Neuronal stem cell (in vitro differentiated cells): ENCODE results near the gene CCDC201.
"Not testable (repeated sequence)": the region's sequence is repeated elsewhere in the genome, so short reads cannot be mapped to it uniquely, and the experiment has no call there.

Source experiments
- DNase-seq: peaks from one replicate; pipeline ENCODE4 v3.0.0-alpha.2; 2013; ENCODE audit warnings: low spot score
- H2AFZ ChIP-seq: one replicate; pipeline ENCODE4 v1.6.1; 2013; ENCODE audit warnings: mild to moderate bottlenecking, low read length, inconsistent platforms
- H2AK5ac ChIP-seq: 2 replicates; pipeline ENCODE4 v1.6.1; 2013; ENCODE audit warnings: low read depth, mild to moderate bottlenecking, inconsistent platforms, low read length, moderate library complexity, mixed read lengths
- H2BK120ac ChIP-seq: 2 replicates; pipeline ENCODE4 v1.6.1; 2013; ENCODE audit warnings: low read depth, mild to moderate bottlenecking, inconsistent platforms, low read length, moderate library complexity, mixed read lengths
- H2BK12ac ChIP-seq: one replicate; pipeline ENCODE4 v1.6.1; 2013; ENCODE audit warnings: low read length, inconsistent platforms
- H2BK15ac ChIP-seq: 2 replicates; pipeline ENCODE4 v1.6.1; 2013; ENCODE audit warnings: mild to moderate bottlenecking, low read length, inconsistent platforms, mixed read lengths
- H2BK5ac ChIP-seq: one replicate; pipeline ENCODE4 v1.6.1; 2013; ENCODE audit warnings: inconsistent platforms, mild to moderate bottlenecking, low read length, moderate library complexity
- H3K14ac ChIP-seq: one replicate; pipeline ENCODE4 v1.6.1; 2013; ENCODE audit warnings: low read length, inconsistent platforms
- H3K18ac ChIP-seq: 2 replicates; pipeline ENCODE4 v1.6.1; 2013; ENCODE audit warnings: low read length, inconsistent platforms
- H3K23ac ChIP-seq: 2 replicates; pipeline ENCODE4 v1.6.1; 2013; ENCODE audit warnings: low read depth, mild to moderate bottlenecking, mixed read lengths, low read length, inconsistent platforms; ENCODE audit not compliant: poor library complexity
- H3K27ac ChIP-seq: replicated peaks from 3 replicates; pipeline ENCODE4 v1.5.1; 2013; ENCODE audit warnings: low read length, inconsistent platforms
- H3K27me3 ChIP-seq, 3 experiments: 2 replicates each; pipeline ENCODE4 v1.6.1; 2013; ENCODE audit warnings: low read length in 3 of 3, mild to moderate bottlenecking in 2 of 3, inconsistent platforms in 1 of 3, low read depth in 1 of 3, mixed read lengths in 1 of 3, moderate library complexity in 1 of 3; ENCODE audit not compliant: control insufficient read depth in 3 of 3, insufficient read depth in 3 of 3
- H3K36me3 ChIP-seq, 2 donors: replicated peaks in 1 of 2; 2 replicates each; pipeline ENCODE4 v1.6.1; 2013; ENCODE audit warnings: low read length in 2 of 2; ENCODE audit not compliant: control insufficient read depth in 2 of 2, insufficient read depth in 2 of 2
- H3K4ac ChIP-seq: 2 replicates; pipeline ENCODE4 v1.6.1; 2013; ENCODE audit warnings: inconsistent platforms, mild to moderate bottlenecking, low read length, moderate library complexity
- H3K4me1 ChIP-seq, 2 donors: 1 replicate in 1 of 2; 2 replicates in 1 of 2; pipeline ENCODE4 v1.6.1; 2013; ENCODE audit warnings: low read length in 2 of 2, low read depth in 1 of 2; ENCODE audit not compliant: control insufficient read depth in 2 of 2, insufficient read depth in 1 of 2
- H3K4me2 ChIP-seq: one replicate; pipeline ENCODE4 v1.6.1; 2013; ENCODE audit warnings: mild to moderate bottlenecking, low read length, inconsistent platforms; ENCODE audit not compliant: insufficient read depth, poor library complexity, severe bottlenecking
- H3K4me3 ChIP-seq, 2 donors: 2 replicates each; pipeline ENCODE4 v1.5.1; 2013; ENCODE audit warnings: low read length in 2 of 2, mild to moderate bottlenecking in 2 of 2, inconsistent platforms in 1 of 2, moderate library complexity in 1 of 2
- H3K79me1 ChIP-seq: one replicate; pipeline ENCODE4 v1.6.1; 2013; ENCODE audit warnings: low read depth, mild to moderate bottlenecking, inconsistent platforms, low read length, moderate library complexity
- H3K9ac ChIP-seq: one replicate; pipeline ENCODE4 v1.6.1; 2013; ENCODE audit warnings: mild to moderate bottlenecking, low read depth, low read length, inconsistent platforms; ENCODE audit not compliant: poor library complexity
- H3K9me3 ChIP-seq, 2 donors: replicated peaks in 1 of 2; 2 replicates each; pipeline versions ENCODE3 to v1.6.1; 2013; ENCODE audit warnings: low read length in 2 of 2, mild to moderate bottlenecking in 2 of 2, inconsistent platforms in 1 of 2, low read depth in 1 of 2, mixed read lengths in 1 of 2, moderate library complexity in 1 of 2; ENCODE audit not compliant: control insufficient read depth in 2 of 2, insufficient read depth in 1 of 2
- H4K8ac ChIP-seq: one replicate; pipeline ENCODE4 v1.6.1; 2013; ENCODE audit warnings: low read depth, mild to moderate bottlenecking, inconsistent platforms, low read length, moderate library complexity
- H4K91ac ChIP-seq: one replicate; pipeline ENCODE4 v1.6.1; 2013; ENCODE audit warnings: low read length, low read depth, mild to moderate bottlenecking, inconsistent platforms; ENCODE audit not compliant: poor library complexity
- WGBS, 2 donors: extraction: QIAGEN DNeasy Blood & Tissue Kit; methylation state at CpG; one replicate each; pipeline ENCODE4 v1.1.7; 2013; ENCODE audit warnings: missing lambda C conversion rate in 2 of 2, mixed read lengths in 1 of 2; ENCODE audit not compliant: insufficient read length in 2 of 2, insufficient replicate concordance in 1 of 2; ENCODE audit errors: extremely low coverage in 2 of 2; 5-methylcytosine and 5-hydroxymethylcytosine counted together

Gene CCDC201

GRCh38 chr7:45813771-45814170, 59.1 kb downstream of the CCDC201 start:
- H4K8ac ChIP-seq, H3K4me3 ChIP-seq, H3K9ac ChIP-seq, H3K4ac ChIP-seq, H3K4me1 ChIP-seq, H3K79me1 ChIP-seq, H3K23ac ChIP-seq, H3K9me3 ChIP-seq, H2AFZ ChIP-seq, H2BK5ac ChIP-seq, H2BK15ac ChIP-seq, H2BK12ac ChIP-seq, DNase-seq, H3K27me3 ChIP-seq, H3K27ac ChIP-seq, H2AK5ac ChIP-seq, H3K36me3 ChIP-seq, H3K14ac ChIP-seq, H4K91ac ChIP-seq, H3K18ac ChIP-seq, H3K4me2 ChIP-seq, H2BK120ac ChIP-seq: not testable (repeated sequence)
- no CpG with 5 or more reads among the region's 18 CpGs for WGBS, 2 donors

- Histone ChIP-seq H3K27me3 (no peaks in the 10 kb centered on the region), H3K4ac (no peak overlapping the region), H3K27ac (no peak overlapping the region), H3K4me2 (no peak overlapping the region), H3K79me1 (no peaks in the 10 kb centered on the region), H2BK12ac (no peak overlapping the region), H4K8ac (no peak overlapping the region), H2BK15ac (no peak overlapping the region), H3K9me3 (no peaks in the 10 kb centered on the region), H2AFZ (no peak overlapping the region), H3K9ac (peak overlapping the region; percentile 4), H3K4me3 (no peak overlapping the region), H3K18ac (no peak overlapping the region), H3K23ac (peak overlapping the region; percentile 43), H3K14ac (no peak overlapping the region), H3K36me3 (no peaks in the 10 kb centered on the region), H2AK5ac (no peak overlapping the region), H3K4me1 (no peaks in the 10 kb centered on the region), H2BK120ac (no peak overlapping the region), H2BK5ac (no peak overlapping the region), H4K91ac (no peak overlapping the region)
- DNase-seq: no peak
- WGBS, 2 donors: no CpG with 5 or more reads among the region's 24 CpGs
Measured at GRCh38 chr7:45812946-45813345, 59.9 kb downstream of the CCDC201 start.

GRCh38 chr7:45811652-45812234, 61.1 kb downstream of the CCDC201 start:
- not testable (repeated sequence) for H2AFZ ChIP-seq, H3K79me1 ChIP-seq, H3K27ac ChIP-seq, H2BK5ac ChIP-seq, H3K36me3 ChIP-seq, H4K91ac ChIP-seq, H3K4me3 ChIP-seq, H3K23ac ChIP-seq, DNase-seq, H3K9me3 ChIP-seq, H3K4me2 ChIP-seq, H3K14ac ChIP-seq, H3K27me3 ChIP-seq, H3K18ac ChIP-seq, H3K4me1 ChIP-seq, H2AK5ac ChIP-seq, H2BK15ac ChIP-seq, H2BK120ac ChIP-seq, H3K4ac ChIP-seq
- peak overlapping the region; percentile 17 for H4K8ac ChIP-seq
- WGBS, 2 donors: no CpG with 5 or more reads among the region's 26 CpGs
- peak overlapping the region; percentile 22 for H2BK12ac ChIP-seq
- peak overlapping the region; percentile 60 for H3K9ac ChIP-seq

GRCh38 chr7:45810451-45811005, 62.4 kb downstream of the CCDC201 start:
- not testable (repeated sequence) for H3K9ac ChIP-seq, H3K9me3 ChIP-seq
- no CpG with 5 or more reads among the region's 28 CpGs for WGBS, 2 donors

More at GRCh38 chr7:45810451-45811005, 62.4 kb downstream of the CCDC201 start:
- H3K4me1 ChIP-seq, H2AFZ ChIP-seq, H3K4me2 ChIP-seq, H3K27me3 ChIP-seq, H2AK5ac ChIP-seq, H3K4me3 ChIP-seq, H4K8ac ChIP-seq, H2BK15ac ChIP-seq, H3K18ac ChIP-seq, H2BK12ac ChIP-seq, H4K91ac ChIP-seq, H3K4ac ChIP-seq, H3K36me3 ChIP-seq, H2BK5ac ChIP-seq, H2BK120ac ChIP-seq, DNase-seq, H3K14ac ChIP-seq, H3K79me1 ChIP-seq, H3K23ac ChIP-seq, H3K27ac ChIP-seq: not testable (repeated sequence)
